ENCODE measurements around the gene TM9SF1. TPM values are rescaled to one million over a fixed set of nuclear protein-coding genes. Genes with fewer than 3 reads are reported as not detected.

Gene TM9SF1
- total and polyA plus RNA-seq, 2 of the 4 experiments (the other 2 are of a cell fraction), result 40.4 to 65.6 TPM

- H3K4me3 ChIP-seq (ENCODE audit: insufficient read depth, low read depth, low read length), result no peak overlapping the region
- in situ Hi-C loops (cut with MboI; ENCODE audit: low sequenced_read_pairs), result no loop called here
- POLR2A ChIA-PET (ENCODE audit: unreplicated experiment), result no interaction called here
- 94% methylated on average over 3 of the region's 7 CpGs; no CpG with 5 or more reads in 1 of the 2 experiments for WGBS, 2 experiments (ENCODE audit: extremely low coverage in 2 of 2, insufficient read length in 1 of 2)
- H4K91ac ChIP-seq (ENCODE audit: insufficient read depth, low read depth, low read length), result no peak overlapping the region
- TF ChIP-seq POLR2A (IDR thresholded peaks at IDR 0.05; ENCODE audit: low read depth, low read length), result no peak
- H4K8ac ChIP-seq (ENCODE audit: low read depth in 2 of 2, low read length in 2 of 2), result no peak overlapping the region
- H2BK120ac ChIP-seq (ENCODE audit: low read depth, low read length), result no peak overlapping the region
- H2AFZ ChIP-seq (replicated peaks; ENCODE audit: low read length, poor library complexity), result no peak overlapping the region
- CTCF ChIA-PET, result no interaction called here
- ATAC-seq (ENCODE audit: low read depth) (no peak), DNase-seq (no peak)
- no peak overlapping the region for H3K14ac ChIP-seq (replicated peaks; ENCODE audit: low read depth, low read length)
- no peak overlapping the region for H3K4ac ChIP-seq (ENCODE audit: low read depth, low read length)
- no TSS peak for BruUV-seq (replicated peaks)
- intact Hi-C loops (cut with micrococcal nuclease), result no loop called here
- no peak overlapping the region for H3K23ac ChIP-seq (ENCODE audit: low read depth, low read length)
- H3K9ac ChIP-seq (ENCODE audit: low read depth, low read length), result no peak overlapping the region
- H4K20me1 ChIP-seq (ENCODE audit: insufficient read depth, low read length), result no peaks in the 10 kb centered on the region
- H3K9me3 ChIP-seq (ENCODE audit: control insufficient read depth, insufficient read depth, low read length), result no peaks in the 10 kb centered on the region
- no peak overlapping the region for H2AK5ac ChIP-seq (ENCODE audit: low read depth, low read length)
- no peak overlapping the region for H2BK15ac ChIP-seq (ENCODE audit: low read depth, low read length)
- no peaks in the 10 kb centered on the region for H3K27me3 ChIP-seq (ENCODE audit: control insufficient read depth, insufficient read depth, low read length)
- peaks cover 63% of the 10 kb centered on the region for H3K36me3 ChIP-seq (ENCODE audit: control insufficient read depth, insufficient read depth, low read length)
- dilution Hi-C loops (cut with HindIII; ENCODE audit: low sequenced_read_pairs, unreplicated experiment), result no loop called here
- no peak overlapping the region for H3K56ac ChIP-seq (ENCODE audit: extremely low read depth, insufficient read depth, low read length)
- no peak overlapping the region for H3K27ac ChIP-seq (ENCODE audit: insufficient read depth, low read length)
- no peak overlapping the region for H2AK9ac ChIP-seq (replicated peaks; ENCODE audit: low read depth, low read length, poor library complexity)
- H3K79me1 ChIP-seq (ENCODE audit: low read depth in 1 of 2, low read length in 2 of 2), result peaks cover 13 to 43% of the 10 kb centered on the region in 2 experiments
- peaks cover 4% of the 10 kb centered on the region for H3K4me1 ChIP-seq (ENCODE audit: control insufficient read depth, insufficient read depth, low read length)
- no peak overlapping the region for H2BK20ac ChIP-seq (ENCODE audit: low read depth, low read length)
- H3K4me2 ChIP-seq (ENCODE audit: low read depth, low read length), result no peak overlapping the region
- H4K5ac ChIP-seq (ENCODE audit: low read depth, low read length), result no peak overlapping the region
- H2BK5ac ChIP-seq (ENCODE audit: low read depth, low read length, poor library complexity, severe bottlenecking), result no peak overlapping the region
- H3K18ac ChIP-seq (ENCODE audit: low read depth, low read length), result no peak overlapping the region
- H3K9me1 ChIP-seq (ENCODE audit: insufficient read depth, low read length), result peaks cover 18% of the 10 kb centered on the region
Measured at GRCh38 chr14:24185026-24185425, 10.2 kb downstream of the TM9SF1 start.
